GM19372 (cell line): ENCODE data around the gene AIPL1.

Source experiments
- ATAC-seq: cut with Tn5 transposase; IDR thresholded peaks from one replicate; pipeline ENCODE4 v1.9.1; 2021; ENCODE audit warnings: mild to moderate bottlenecking, low read depth, moderate library complexity; ENCODE audit not compliant: unreplicated experiment

AIPL1 gene

GRCh38 chr17:6380915-6381438 is 53.9 kb downstream of the AIPL1 start:
- ATAC-seq, result no peak

GRCh38 chr17:6377906-6378305 is 57.0 kb downstream of the AIPL1 start:
- ATAC-seq, result no peak

GRCh38 chr17:6376931-6377361 is 58.0 kb downstream of the AIPL1 start:
- ATAC-seq, result no peak

GRCh38 chr17:6374761-6375312 is 60.1 kb downstream of the AIPL1 start:
- ATAC-seq, result no peak

- ATAC-seq, result no peak
Observed at GRCh38 chr17:6374271-6374691, 60.6 kb downstream of the AIPL1 start.
